Loucy (cell line): ENCODE measurements around the gene SPATA32.

Experiments used
- CTCF ChIP-seq: fragments of 200-600 bp; sonication (generic); conservative IDR thresholded peaks from 2 replicates; pipeline ENCODE4 v1.5.1; 2014; ENCODE audit warnings: mild to moderate bottlenecking, antibody characterized with exemption, low read length
- EZH2phosphoT487 ChIP-seq: fragments of 200-600 bp; IDR thresholded peaks from 2 replicates; pipeline ENCODE4 v1.6.1; 2018; ENCODE audit warnings: antibody characterized with exemption, mild to moderate bottlenecking, moderate library complexity, borderline replicate concordance

GRCh38 chr17:45222996-45223538 lies 38.8 kb downstream of the SPATA32 start:
- TF ChIP-seq CTCF: no peak
- TF ChIP-seq EZH2phosphoT487: no peak
